GM19397 (cell line): Measurements from ENCODE around the gene REST.
A peak's percentile ranks its signal among the peaks of the same experiment; 100 is the strongest.

ENCODE experiments used
- ATAC-seq: cut with Tn5 transposase; IDR thresholded peaks from one replicate; pipeline ENCODE4 v1.9.1; 2021; ENCODE audit warnings: mild to moderate bottlenecking, moderate library complexity; ENCODE audit not compliant: unreplicated experiment

REST gene

GRCh38 chr4:56976837-56977320 is 69.2 kb downstream of the REST start:
- ATAC-seq = peak; percentile 32

DNA sequence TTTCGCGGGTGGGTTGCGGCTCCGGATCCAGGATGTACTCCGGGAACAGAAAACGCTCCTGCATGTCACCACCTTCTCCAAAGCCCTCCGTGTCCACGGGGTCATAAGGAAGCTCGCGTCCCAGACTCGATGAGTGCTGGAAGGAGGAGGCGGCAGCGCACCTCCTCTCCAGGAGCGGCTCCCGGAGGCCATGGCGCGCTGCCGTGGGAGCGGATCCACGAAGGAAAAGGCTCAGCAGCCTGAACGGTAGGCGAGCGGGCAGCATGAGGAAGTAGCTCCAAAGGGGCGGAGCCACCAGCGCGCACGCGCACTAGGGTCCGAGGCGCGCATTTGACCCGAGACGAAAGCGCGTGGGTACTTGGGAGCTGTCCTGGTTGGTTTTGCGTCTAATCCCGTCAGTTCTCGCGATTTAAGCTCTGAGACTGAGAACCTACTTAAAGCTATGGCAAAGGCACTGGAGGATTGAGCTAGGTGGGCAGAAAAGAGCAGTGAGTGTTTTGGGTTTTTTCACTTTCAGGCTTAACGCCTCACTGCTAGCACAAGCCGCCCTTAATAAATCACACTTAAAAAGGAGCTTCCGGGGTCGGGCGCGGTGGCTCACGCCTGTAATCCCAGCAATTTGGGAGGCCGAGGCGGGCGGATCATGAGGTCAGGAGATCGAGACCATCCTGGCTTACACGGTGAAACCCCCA is 69.8 kb downstream of the REST start, which contains the start of gene NOA1:
NOA1 (minus strand) TSS at position 286 of the 692 bp plus-strand sequence; CDS start at position 265, 21 bp downstream.
- ATAC-seq = peak; percentile 87

GRCh38 chr4:56978750-56979303 is 71.1 kb downstream of the REST start, which contains the start of gene POLR2B:
POLR2B (plus strand) TSS chr4:56978896; CDS start chr4:56978986, 90 bp downstream.
- peak; percentile 44 for ATAC-seq

DNA sequence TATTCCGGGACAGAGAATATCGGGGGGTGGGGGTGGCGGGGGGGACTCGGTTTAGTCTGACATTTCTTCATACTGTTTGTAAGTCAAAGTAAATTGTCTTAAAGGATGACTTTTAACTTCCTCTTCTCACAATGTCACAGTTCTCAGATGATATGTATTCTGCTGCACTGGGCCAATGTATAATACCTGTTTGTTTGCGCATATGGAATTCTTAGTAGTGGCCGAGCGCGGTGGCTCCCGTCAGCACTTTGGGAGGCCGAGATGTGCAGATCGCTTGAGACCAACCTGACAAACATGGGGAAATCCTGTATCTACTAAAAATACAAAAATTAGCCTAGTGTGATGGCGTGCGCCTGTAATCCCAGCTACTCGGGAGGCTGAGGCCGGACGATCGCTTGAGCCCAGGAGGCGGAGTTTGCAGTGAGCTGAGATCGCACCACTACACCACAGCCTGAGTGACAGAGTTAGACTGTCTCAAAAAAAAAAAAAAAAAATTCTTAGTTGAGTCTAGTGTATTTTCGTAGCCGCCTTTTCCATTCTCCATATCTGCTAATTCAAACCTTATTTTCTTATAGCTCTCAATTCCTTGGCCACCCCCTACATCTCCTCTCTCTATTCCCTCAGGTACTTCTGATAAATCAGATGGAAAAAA is 71.8 kb downstream of the REST start:
- ATAC-seq = no peak

DNA sequence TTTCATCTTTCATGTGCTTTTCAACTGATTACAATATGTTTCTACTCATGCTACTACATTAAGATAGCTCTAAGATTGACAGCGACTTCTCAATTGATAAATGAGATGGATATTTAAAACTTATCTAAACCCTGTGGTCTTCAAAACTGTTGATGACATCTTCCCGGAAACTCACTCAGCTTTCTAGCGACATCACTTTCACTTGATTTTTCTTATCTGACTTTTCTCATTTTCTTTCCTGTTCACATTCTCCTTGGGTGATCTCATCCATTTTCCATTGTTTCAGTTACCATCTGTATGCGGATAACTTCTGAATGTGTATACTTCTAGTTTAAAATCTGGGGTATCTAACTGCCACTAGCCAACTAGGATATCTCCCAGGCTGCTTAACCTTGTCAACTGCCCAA is 74.1 kb downstream of the REST start:
- no peak for ATAC-seq

GRCh38 chr4:56986192-56986591 is 78.5 kb downstream of the REST start:
- ATAC-seq = no peak

GRCh38 chr4:56986952-56987351 is 79.3 kb downstream of the REST start:
- no peak for ATAC-seq

GRCh38 chr4:56990109-56990905 is 82.6 kb downstream of the REST start:
- ATAC-seq = no peak

DNA sequence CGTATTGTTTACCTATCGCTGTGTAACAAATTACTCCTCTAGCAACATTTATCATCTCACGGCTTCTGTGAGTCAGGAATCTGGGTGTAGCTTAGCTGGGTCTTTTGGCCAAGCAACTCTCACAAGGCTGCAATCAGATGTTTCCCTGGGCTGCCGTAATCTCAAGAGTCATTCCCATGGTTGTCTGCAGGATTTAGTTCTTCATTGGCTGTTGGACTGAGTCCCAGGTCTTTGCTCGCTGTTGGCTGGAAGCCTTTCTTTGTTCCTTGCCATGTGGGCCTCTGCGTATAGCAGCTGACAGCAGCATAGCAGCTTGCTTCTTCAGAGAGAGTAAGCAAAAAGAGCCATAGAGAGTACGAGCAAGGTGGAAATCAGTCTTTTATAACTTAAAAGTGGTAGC is 87.8 kb downstream of the REST start:
- no peak for ATAC-seq

DNA sequence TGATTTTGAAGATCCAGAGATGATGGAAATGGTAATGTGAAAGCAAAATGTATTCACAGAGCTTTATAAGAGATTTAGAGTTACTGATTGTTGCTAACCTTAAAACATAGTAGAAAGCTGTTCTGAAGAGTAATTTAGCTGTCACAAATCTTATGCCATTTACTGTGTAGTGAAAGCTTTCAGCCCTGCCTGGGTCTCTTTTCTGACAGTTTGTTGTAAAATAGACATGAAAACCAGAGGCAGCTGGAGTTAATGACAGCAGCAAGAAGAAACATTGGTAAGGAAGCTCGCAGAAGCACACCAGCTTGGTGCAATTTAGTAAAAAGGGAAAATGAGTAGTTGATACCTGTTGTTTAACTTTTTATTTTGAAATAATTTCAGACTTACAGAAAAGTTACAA is 92.1 kb downstream of the REST start:
- no peak for ATAC-seq

- no peak for ATAC-seq
Measured at GRCh38 chr4:57013543-57014120, 105.9 kb downstream of the REST start.
